ENCODE results near the gene PSG1. TPM values are rescaled to one million over a fixed set of nuclear protein-coding genes. Genes with fewer than 3 reads are reported as not detected.

The PSG1 gene
- total RNA-seq, 1 experiment from 2014 or later, result not detected

DNA sequence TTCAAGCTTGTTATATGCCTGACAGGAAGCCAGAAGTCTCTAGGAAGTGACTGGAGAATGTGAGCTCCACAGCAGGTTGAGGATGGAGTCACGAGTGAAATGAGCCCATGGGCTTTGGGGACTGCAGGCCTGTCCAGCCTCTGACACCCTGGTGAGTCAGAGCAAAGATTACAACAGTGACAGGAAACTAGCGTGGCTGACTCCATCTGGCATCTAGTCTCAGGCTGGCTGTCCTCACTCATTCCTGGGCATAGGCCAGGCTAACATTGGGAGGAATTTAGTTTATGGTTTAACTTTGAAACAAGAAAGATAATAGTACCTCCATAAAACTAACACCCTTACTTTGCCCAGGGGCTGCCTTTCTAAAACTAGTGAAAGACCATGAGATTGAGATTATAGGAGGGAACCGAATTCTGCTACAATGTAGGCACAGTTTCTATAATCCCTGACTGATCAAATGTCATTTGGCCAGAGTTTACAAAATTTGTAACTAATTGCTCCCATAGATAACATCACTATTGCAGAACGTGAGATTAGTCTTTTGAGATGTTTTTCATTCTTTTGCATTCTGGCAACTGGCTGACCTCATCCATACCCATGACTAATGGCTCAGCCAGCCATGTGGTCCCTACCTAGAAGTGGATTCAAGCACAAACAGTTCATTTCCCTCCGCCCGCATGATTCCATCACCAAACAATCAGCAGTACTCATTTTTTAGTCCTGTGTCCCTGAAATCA is 28.4 kb downstream of the PSG1 start:
- H3K14ac ChIP-seq (ENCODE audit: insufficient read depth, low read length), result no peak overlapping the region
- H2AK5ac ChIP-seq (ENCODE audit: insufficient read length, low read length), result no peak overlapping the region
- no peak overlapping the region for H2BK20ac ChIP-seq (ENCODE audit: low read depth, low read length, poor library complexity, severe bottlenecking)
- no peak overlapping the region for H4K5ac ChIP-seq (ENCODE audit: insufficient read length, low read depth, low read length)
- H3K4me1 Mint-ChIP-seq, result no peaks in the 10 kb centered on the region
- no peak for DNase-seq
- no peak overlapping the region for H3K27ac Mint-ChIP-seq
- peaks cover 89 to 90% of the 10 kb centered on the region in 2 experiments for H3K9me3 Mint-ChIP-seq
- no peak overlapping the region for H4K91ac ChIP-seq (ENCODE audit: insufficient read length, low read depth, low read length)
- no peaks in the 10 kb centered on the region for H4K20me1 ChIP-seq (ENCODE audit: control insufficient read depth, insufficient read depth, insufficient read length)
- no peak overlapping the region for H2BK120ac ChIP-seq (ENCODE audit: low read depth, low read length, poor library complexity, severe bottlenecking)
- TF ChIP-seq, protein P1, sequence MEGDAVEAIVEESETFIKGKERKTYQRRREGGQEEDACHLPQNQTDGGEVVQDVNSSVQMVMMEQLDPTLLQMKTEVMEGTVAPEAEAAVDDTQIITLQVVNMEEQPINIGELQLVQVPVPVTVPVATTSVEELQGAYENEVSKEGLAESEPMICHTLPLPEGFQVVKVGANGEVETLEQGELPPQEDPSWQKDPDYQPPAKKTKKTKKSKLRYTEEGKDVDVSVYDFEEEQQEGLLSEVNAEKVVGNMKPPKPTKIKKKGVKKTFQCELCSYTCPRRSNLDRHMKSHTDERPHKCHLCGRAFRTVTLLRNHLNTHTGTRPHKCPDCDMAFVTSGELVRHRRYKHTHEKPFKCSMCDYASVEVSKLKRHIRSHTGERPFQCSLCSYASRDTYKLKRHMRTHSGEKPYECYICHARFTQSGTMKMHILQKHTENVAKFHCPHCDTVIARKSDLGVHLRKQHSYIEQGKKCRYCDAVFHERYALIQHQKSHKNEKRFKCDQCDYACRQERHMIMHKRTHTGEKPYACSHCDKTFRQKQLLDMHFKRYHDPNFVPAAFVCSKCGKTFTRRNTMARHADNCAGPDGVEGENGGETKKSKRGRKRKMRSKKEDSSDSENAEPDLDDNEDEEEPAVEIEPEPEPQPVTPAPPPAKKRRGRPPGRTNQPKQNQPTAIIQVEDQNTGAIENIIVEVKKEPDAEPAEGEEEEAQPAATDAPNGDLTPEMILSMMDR (conservative IDR thresholded peaks at IDR 0.05), result no peak
- H3K27ac ChIP-seq (ENCODE audit: insufficient read length, low read depth, low read length), result no peak overlapping the region
- H3K27me3 ChIP-seq (ENCODE audit: insufficient read depth, low read length), result no peaks in the 10 kb centered on the region
- no peak overlapping the region for H3K4ac ChIP-seq (ENCODE audit: low read depth, low read length)
- no peaks in the 10 kb centered on the region for H3K79me2 ChIP-seq (ENCODE audit: insufficient read depth, low read length)
- H2BK12ac ChIP-seq (ENCODE audit: insufficient read length, low read depth, low read length), result no peak overlapping the region
- no CpG with 5 or more reads among the region's 6 CpGs for WGBS (ENCODE audit: extremely low coverage, insufficient read length, low lambda C conversion rate)
- H3K27me3 Mint-ChIP-seq (ENCODE audit: low read depth), result peaks cover 8% of the 10 kb centered on the region
- no peak overlapping the region for H3K4me3 Mint-ChIP-seq
- no peaks in the 10 kb centered on the region for H3K4me1 ChIP-seq (ENCODE audit: insufficient read depth, low read length)
- no peak overlapping the region for H3K56ac ChIP-seq (ENCODE audit: insufficient read length, low read depth, low read length)
- H3K18ac ChIP-seq (ENCODE audit: insufficient read length, low read depth, low read length), result no peak overlapping the region
- H3T11ph ChIP-seq (ENCODE audit: low read length), result no peak overlapping the region
- no peak overlapping the region for H3K23ac ChIP-seq (ENCODE audit: insufficient read length, low read depth, low read length)
- H2BK15ac ChIP-seq (ENCODE audit: low read depth, low read length), result no peak overlapping the region
- no peak overlapping the region for H2BK5ac ChIP-seq (ENCODE audit: insufficient read length, low read length)
- peaks cover 11 to 35% (median 11%) of the 10 kb centered on the region in 3 experiments; a peak in 6 of 7 replicates for H3K36me3 Mint-ChIP-seq (ENCODE audit: insufficient read depth in 1 of 3, low read depth in 3 of 3)
- H3K9ac ChIP-seq (ENCODE audit: extremely low read depth, insufficient read length, low read length), result no peak overlapping the region
- H3K9me3 ChIP-seq (ENCODE audit: control insufficient read depth, low read depth, low read length), result peaks cover 57% of the 10 kb centered on the region
- H2AFZ ChIP-seq (ENCODE audit: low read length), result no peak overlapping the region
- H4K8ac ChIP-seq (replicated peaks; ENCODE audit: insufficient read length, low read depth, low read length), result no peak overlapping the region
- no peaks in the 10 kb centered on the region for H3K79me1 ChIP-seq (ENCODE audit: insufficient read depth, low read depth, low read length, poor library complexity, severe bottlenecking)
- H3K23me2 ChIP-seq (ENCODE audit: insufficient read length, low read depth, low read length, poor library complexity, severe bottlenecking), result no peaks in the 10 kb centered on the region
- no peak overlapping the region for H3K4me2 ChIP-seq (ENCODE audit: insufficient read depth, insufficient read length, low read length)

Data from H9 (cell line).